Activated B cell treated with CpG ODN at 0.5 μM for 24 hours (primary cell): ENCODE data around the gene SH3D19. TPM values are rescaled to one million over a fixed set of nuclear protein-coding genes. Genes with fewer than 3 reads are reported as not detected.

Source experiments
- ATAC-seq: fragments of 200-7000 bp; cut with Tn5 transposase; one replicate; pipeline ENCODE4 v1.10.0; 2021; ENCODE audit warnings: low read depth, mild to moderate bottlenecking, moderate library complexity
- CTCF ChIA-PET: fragments of 350-600 bp; sonication (Branson Sonifier 250); formaldehyde crosslinking; loops from one replicate; lab custom pipeline; 2021; ENCODE audit warnings: antibody characterized with exemption; lab: Charles Lee
- POLR2A ChIA-PET: fragments of 350-600 bp; sonication (Branson Sonifier 250); formaldehyde crosslinking; loops from one replicate; lab custom pipeline; 2021; ENCODE audit warnings: antibody characterized with exemption; lab: Charles Lee
- DNase-seq: peaks from one replicate; pipeline ENCODE4 v3.0.0; 2022
- H3K27ac Mint-ChIP-seq: one replicate; pipeline ENCODE4 v1.8.0; 2020; ENCODE audit warnings: mixed read lengths
- H3K27me3 Mint-ChIP-seq: one replicate; pipeline ENCODE4 v1.8.0; 2021; ENCODE audit warnings: mixed read lengths
- H3K36me3 Mint-ChIP-seq: one replicate; pipeline ENCODE4 v1.8.0; 2021; ENCODE audit warnings: low read depth, mixed read lengths
- H3K4me1 Mint-ChIP-seq: one replicate; pipeline ENCODE4 v1.8.0; 2021; ENCODE audit warnings: mixed read lengths
- H3K4me3 Mint-ChIP-seq: one replicate; pipeline ENCODE4 v1.8.0; 2020; ENCODE audit warnings: mild to moderate bottlenecking, mixed read lengths
- H3K9me3 Mint-ChIP-seq: one replicate; pipeline ENCODE4 v1.8.0; 2020; ENCODE audit warnings: mixed read lengths
- CTCF ChIP-seq: fragments of 200-600 bp; IDR thresholded peaks from one replicate; pipeline ENCODE4 v1.8.0; 2022; ENCODE audit warnings: antibody characterized with exemption, mild to moderate bottlenecking
- intact Hi-C: fragments of 100-400 bp; cut with micrococcal nuclease; formaldehyde crosslinking; loops from one replicate; pipeline ENCODE4 v1.15.1; 2024
- total RNA-seq: library from RNA; stranded (reverse); gene quantifications from 2 replicates; pipeline ENCODE4 v1.2.3, GENCODE V29; 2022

The SH3D19 gene
- not detected in 2 replicates for total RNA-seq

- no peak within 1 kb of the TSS for H3K4me3 Mint-ChIP-seq
- no peaks in the 10 kb centered on the region for H3K36me3 Mint-ChIP-seq
- no peak within 1 kb of the TSS for H3K27ac Mint-ChIP-seq
- DNase-seq, result no peak
- no peak for TF ChIP-seq CTCF
- ChIA-PET POLR2A (no interaction called here), CTCF (no interaction called here)
- ATAC-seq, result no peak
- H3K27me3 Mint-ChIP-seq, result peaks cover 59% of the 10 kb centered on the region
- H3K4me1 Mint-ChIP-seq, result peaks cover 9% of the 10 kb centered on the region
- peaks cover 3% of the 10 kb centered on the region for H3K9me3 Mint-ChIP-seq
- intact Hi-C loops, result no loop called here
These were observed at the start of gene SH3D19 for GRCh38 chr4:151325111-151325948. Gene SH3D19 (minus strand): TSS chr4:151325605. CDS start chr4:151325352, 253 bp downstream.

GRCh38 chr4:151362404-151363164, 37.2 kb upstream of the SH3D19 start:
- Mint-ChIP-seq H3K4me3 (no peak overlapping the region), H3K9me3 (no peaks in the 10 kb centered on the region), H3K27ac (no peak overlapping the region), H3K27me3 (peaks cover 7% of the 10 kb centered on the region), H3K36me3 (no peaks in the 10 kb centered on the region), H3K4me1 (no peaks in the 10 kb centered on the region)
- ATAC-seq (peak; percentile 95), DNase-seq (peak; percentile 22)
- peak; percentile 35 for TF ChIP-seq CTCF
- POLR2A ChIA-PET, result no interaction called here
- intact Hi-C loops, result loop anchor here (5.0 to 10.0 kb wide), 2 partner anchors 242 to 245 kb away; no protein-coding TSS in a partner anchor
- CTCF ChIA-PET, result interaction anchor here (1.2 kb wide), 1 partner anchor 245 kb away, joined by 3 read pairs; no protein-coding TSS in a partner anchor

GRCh38 chr4:151361966-151362365, 36.6 kb upstream of the SH3D19 start:
- intact Hi-C loops, result loop anchor here (5.0 to 10.0 kb wide), 2 partner anchors 243 to 245 kb away; no protein-coding TSS in a partner anchor
- Mint-ChIP-seq H3K9me3 (no peaks in the 10 kb centered on the region), H3K4me3 (no peak overlapping the region), H3K4me1 (no peaks in the 10 kb centered on the region), H3K36me3 (no peaks in the 10 kb centered on the region), H3K27ac (no peak overlapping the region), H3K27me3 (peaks cover 7% of the 10 kb centered on the region)
- ChIA-PET POLR2A (no interaction called here), CTCF (interaction anchor here (1.2 kb wide), 1 partner anchor 245 kb away, joined by 3 read pairs; no protein-coding TSS in a partner anchor)
- TF ChIP-seq CTCF, result no peak
- ATAC-seq (no peak), DNase-seq (no peak)

- ATAC-seq (no peak), DNase-seq (no peak)
- POLR2A ChIA-PET, result no interaction called here
- Mint-ChIP-seq H3K9me3 (no peaks in the 10 kb centered on the region), H3K27ac (no peak overlapping the region), H3K4me1 (no peaks in the 10 kb centered on the region), H3K27me3 (peaks cover 7% of the 10 kb centered on the region), H3K36me3 (no peaks in the 10 kb centered on the region), H3K4me3 (no peak overlapping the region)
- intact Hi-C loops, result loop anchor here (5.0 to 10.0 kb wide), 2 partner anchors 244 kb away; no protein-coding TSS in a partner anchor
- TF ChIP-seq CTCF, result no peak
- CTCF ChIA-PET, result no interaction called here
These were observed 35.7 kb upstream of the SH3D19 start for GRCh38 chr4:151361126-151361525.

- H3K36me3 Mint-ChIP-seq, result no peaks in the 10 kb centered on the region
- H3K27me3 Mint-ChIP-seq, result peaks cover 7% of the 10 kb centered on the region
- CTCF ChIA-PET, result no interaction called here
- no peak overlapping the region for H3K4me3 Mint-ChIP-seq
- H3K4me1 Mint-ChIP-seq, result no peaks in the 10 kb centered on the region
- no peak for TF ChIP-seq CTCF
- intact Hi-C loops, result no loop called here
- no peak overlapping the region for H3K27ac Mint-ChIP-seq
- DNase-seq (no peak), ATAC-seq (no peak)
- no peaks in the 10 kb centered on the region for H3K9me3 Mint-ChIP-seq
- POLR2A ChIA-PET, result no interaction called here
These were observed 34.2 kb upstream of the SH3D19 start for GRCh38 chr4:151359576-151359975.
